HG03558 (cell line): ENCODE results near the gene KRTAP5-6.
"Not testable (repeated sequence)": the region's sequence is repeated elsewhere in the genome, so short reads cannot be mapped to it uniquely, and the experiment has no call there.

ENCODE experiments used
- ATAC-seq: cut with Tn5 transposase; IDR thresholded peaks from one replicate; pipeline ENCODE4 v1.9.1; 2021; ENCODE audit warnings: moderate number of reproducible peaks; ENCODE audit not compliant: unreplicated experiment; ENCODE audit errors: extremely low read depth

Gene KRTAP5-6

GRCh38 chr11:1679881-1680280 is 17.1 kb upstream of the KRTAP5-6 start:
- ATAC-seq = no peak

DNA sequence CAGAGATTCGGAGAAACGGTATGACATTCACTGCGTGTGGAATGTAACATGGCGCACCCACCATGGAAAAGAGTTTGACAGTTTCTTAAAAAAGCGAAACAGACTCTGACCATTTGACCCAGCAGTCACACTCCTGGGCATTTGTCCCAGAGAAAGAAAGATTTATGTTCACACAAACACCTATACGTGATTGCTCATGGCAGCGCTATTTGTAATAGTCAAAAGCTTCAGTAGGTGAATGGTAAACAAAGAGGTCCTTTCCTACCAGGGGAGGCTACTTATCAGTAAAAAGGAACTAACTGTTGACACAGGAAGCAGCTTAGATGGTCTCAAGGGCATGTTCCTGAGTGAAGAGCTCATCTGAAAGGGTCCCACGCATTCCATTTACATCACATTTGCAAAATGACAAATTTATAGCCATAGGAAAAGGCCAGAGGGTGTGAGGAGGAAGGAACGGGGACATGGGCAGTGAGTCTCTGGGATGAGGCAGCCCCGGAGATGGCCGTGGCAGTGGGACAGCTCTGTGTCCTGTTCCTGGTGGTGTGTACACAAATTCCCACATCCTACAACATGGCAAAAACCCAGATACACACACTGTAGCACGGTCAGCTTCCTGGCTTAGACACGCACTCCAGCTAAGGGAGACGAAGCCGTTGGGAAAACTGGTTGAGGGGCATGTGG is 14.6 kb upstream of the KRTAP5-6 start:
- no peak for ATAC-seq

DNA sequence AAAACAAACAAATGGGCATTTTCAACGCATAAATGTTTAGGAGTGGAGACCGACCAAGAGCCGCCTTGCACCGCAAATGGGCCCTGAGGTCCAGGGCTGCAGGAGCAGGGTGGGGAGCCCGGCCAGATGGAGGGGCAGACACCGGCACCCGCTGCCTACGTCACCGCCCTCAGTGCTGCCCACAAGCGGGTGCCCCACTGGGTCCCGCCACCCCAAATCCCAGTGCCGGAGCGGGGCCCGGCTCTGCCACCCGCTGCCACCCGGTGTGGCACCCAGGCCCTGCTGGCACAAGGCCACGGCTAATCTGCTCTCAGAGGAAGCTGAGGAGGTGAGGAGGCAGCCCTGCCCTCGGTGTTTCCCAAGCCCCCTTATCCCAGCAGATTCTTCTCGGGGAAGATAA is 13.8 kb upstream of the KRTAP5-6 start:
- ATAC-seq = not testable (repeated sequence)

GRCh38 chr11:1683904-1684572 is 13.0 kb upstream of the KRTAP5-6 start:
- ATAC-seq = not testable (repeated sequence)

DNA sequence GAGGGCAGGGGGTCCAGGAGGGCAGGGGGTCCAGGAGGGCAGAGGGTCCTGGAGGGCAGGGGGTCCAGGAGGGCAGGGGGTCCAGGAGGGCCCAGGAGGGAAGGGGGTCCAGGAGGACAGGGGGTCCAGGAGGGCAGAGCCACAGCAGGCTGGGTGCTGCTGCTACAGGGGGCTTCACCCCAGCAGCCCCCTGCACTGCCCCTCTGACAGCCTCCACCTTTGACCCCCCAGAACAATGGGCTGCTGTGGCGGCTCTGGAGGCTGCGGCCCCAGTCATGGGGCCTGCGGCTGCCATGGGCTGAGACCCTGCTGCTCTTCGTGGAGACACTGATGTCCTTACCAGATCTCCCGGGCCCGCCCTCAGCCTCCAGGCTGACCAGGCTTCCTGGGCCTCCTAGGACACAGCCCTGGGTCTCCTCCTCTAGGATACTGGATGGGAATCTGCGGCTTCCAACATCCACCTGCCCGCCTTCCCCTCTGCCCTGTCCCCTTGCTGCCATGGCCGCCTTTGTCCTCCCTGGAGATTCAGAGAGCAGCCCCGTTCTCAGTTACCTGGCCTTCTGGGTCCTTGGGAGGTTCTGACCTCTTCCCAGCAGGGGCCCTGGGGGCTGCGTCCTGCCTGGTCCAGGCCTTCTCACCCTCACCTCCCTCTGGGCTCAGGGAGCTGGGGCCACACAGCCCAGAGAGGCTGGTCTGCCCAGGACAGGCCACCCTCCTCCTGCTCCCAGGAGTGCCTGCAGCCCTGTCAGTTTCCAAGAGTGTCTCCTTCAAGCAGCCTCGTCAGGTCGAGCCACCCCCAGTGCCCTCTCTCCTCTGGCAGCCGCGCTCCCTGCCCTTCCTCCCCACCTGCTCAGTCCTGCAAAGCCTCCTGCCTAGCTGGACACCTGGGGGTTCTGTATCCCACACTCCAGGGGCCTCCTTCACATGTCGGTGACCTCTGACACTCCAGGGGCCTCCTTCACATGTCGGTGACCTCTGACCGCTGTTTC is 11.8 kb upstream of the KRTAP5-6 start:
- ATAC-seq = not testable (repeated sequence)

GRCh38 chr11:1686220-1686619 is 10.8 kb upstream of the KRTAP5-6 start:
- not testable (repeated sequence) for ATAC-seq

GRCh38 chr11:1688336-1688947 is 8.6 kb upstream of the KRTAP5-6 start:
- ATAC-seq = not testable (repeated sequence)

GRCh38 chr11:1689250-1690166 is 7.5 kb upstream of the KRTAP5-6 start:
- ATAC-seq = not testable (repeated sequence)

DNA sequence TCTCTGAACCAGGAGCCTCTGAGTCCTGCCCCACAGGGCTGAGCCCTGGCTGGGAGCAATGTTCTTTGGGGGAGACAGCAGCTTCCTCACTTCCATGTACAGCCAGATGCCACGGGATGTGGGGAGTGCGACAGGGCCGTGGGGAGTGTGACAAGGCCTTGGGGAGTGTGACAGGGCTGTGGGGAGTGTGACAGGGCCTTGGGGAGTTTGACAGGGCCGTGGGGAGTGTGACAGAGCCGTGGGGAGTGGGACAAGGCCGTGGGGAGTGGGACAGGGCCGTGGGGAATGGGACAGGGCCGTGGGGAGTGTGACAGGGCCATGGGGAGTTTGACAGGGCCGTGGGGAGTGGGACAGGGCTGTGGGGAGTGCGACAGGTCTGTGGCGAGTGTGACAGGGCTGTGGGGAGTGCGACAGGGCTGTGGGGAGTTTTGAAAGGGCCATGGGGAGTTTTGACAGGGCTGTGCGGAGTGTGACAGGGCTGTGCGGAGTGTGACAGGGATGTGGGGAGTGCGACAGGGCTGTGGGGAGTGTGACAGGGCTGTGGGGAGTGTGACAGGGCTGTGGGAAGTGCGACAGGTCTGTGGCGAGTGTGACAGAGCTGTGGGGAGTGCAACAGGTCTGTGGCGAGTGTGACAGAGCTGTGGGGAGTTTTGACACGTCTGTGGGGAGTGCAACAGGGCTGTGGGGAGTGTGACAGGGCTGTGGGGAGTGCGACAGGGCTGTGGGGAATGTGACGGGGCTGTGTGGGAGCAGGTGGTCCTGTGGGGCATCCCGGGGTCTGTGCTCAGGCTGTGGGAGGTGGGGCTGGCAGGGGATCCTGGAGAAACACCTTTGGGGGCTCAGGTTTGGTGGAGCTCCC is 6.6 kb upstream of the KRTAP5-6 start:
- no peak for ATAC-seq

- ATAC-seq = no peak
These were observed 5.7 kb upstream of the KRTAP5-6 start for GRCh38 chr11:1691026-1691877.

DNA sequence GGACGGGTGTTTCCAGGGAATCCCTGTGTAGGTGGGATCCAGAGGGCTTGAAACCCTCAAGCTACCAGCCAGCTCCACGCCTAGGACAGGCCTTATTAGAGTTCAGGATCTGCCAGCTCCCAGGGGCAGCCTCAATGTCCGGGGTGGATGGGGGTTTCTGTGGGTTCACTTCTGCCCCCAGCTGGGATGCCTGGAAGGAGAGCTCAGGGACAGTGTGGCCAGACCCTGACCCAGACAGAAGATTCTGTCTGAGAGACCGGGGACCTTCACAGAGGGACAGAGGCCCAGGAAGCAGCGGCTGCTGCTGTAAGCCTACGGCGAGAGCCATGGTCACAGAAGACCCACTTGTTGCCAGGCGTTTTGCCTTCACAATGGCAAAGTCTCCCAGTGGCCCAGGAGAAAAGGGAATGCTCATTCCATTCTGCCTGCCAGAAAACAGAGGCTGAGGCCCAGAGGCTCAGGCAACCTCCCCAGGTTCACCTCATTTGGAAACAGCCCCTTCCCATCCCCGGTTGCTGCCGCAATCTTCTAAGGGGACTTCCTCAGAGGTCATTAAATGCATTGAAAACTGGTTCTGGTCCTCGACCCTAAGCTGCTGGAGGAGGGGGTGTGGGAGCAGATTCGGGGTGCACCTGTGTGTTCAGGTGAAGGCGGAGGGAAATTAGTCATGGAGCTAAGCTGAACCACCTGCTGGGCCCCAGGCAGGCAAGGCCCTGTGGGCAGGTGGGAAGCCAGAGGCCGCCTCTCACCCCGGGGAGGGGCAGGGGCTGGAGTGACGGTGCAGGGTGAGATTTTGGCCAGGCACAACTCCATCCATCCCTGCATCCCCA is 4.9 kb upstream of the KRTAP5-6 start:
- no peak for ATAC-seq

DNA sequence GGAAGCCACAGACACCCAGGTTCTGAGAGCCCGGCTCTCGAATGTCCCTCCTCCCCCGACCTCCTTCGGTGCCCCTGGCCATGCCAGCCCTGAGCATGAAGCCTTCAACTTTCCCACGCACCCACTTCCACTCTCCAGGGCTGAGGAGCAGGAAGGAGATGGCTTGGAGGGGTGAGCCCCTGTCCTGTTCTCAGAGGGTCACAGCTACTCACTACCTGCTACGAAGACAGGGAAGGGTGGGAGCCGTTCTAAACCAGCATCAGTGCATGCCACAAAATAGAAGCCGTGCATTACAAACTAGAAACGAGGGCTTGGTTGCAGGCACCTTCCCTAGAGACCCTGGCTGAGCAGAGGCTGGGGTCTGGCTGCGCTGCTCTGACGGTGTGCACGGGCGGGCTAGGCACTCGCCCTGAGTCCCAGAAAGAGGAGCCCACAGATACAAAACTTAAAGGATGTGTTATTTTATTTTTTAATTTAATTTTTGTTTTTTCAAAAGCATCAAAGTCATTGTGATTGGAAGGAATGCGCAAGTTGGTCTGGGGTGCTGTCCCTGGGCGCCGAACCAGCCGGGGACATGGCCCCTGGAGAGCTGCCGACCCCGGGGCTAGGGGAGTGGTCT is 4.2 kb upstream of the KRTAP5-6 start:
- no peak for ATAC-seq

- ATAC-seq = no peak
These were observed 3.5 kb upstream of the KRTAP5-6 start for GRCh38 chr11:1693327-1694063.

- ATAC-seq = no peak
These were observed 2.7 kb upstream of the KRTAP5-6 start for GRCh38 chr11:1694064-1694845.
